Body of pancreas (tissue), 4 donors: ENCODE measurements around the gene PDLIM7. TPM values are rescaled to one million over a fixed set of nuclear protein-coding genes. Genes with fewer than 3 reads are reported as not detected.

Experiments
- ATAC-seq: fragments of 150-250 bp; one replicate; pipeline ENCODE4 v1.9.1; 2016
- DNase-seq, 4 donors: peaks; one replicate each; pipeline ENCODE4 v3.0.0-alpha.2; 2019
- H3K27ac ChIP-seq, 4 donors: fragments of 200-600 bp; sonication (generic); 1 replicate in 3 of 4; 2 replicates in 1 of 4; pipeline versions ENCODE4 v1.5.1 to v1.6.1; 2016 to 2019; ENCODE audit warnings: mild to moderate bottlenecking in 1 of 4, mixed read lengths in 1 of 4, moderate library complexity in 1 of 4
- H3K27me3 ChIP-seq, 2 donors: fragments of 200-600 bp; sonication (generic); one replicate each; pipeline ENCODE4 v1.6.0; 2016; ENCODE audit warnings: mild to moderate bottlenecking in 1 of 2
- H3K36me3 ChIP-seq, 2 donors: fragments of 200-600 bp; sonication (generic); replicated peaks in 1 of 2; 2 replicates each; pipeline ENCODE4 v1.5.1; 2016; ENCODE audit warnings: low read depth in 2 of 2; ENCODE audit not compliant: insufficient read depth in 1 of 2
- H3K4me1 ChIP-seq: fragments of 200-600 bp; sonication (generic); one replicate; pipeline ENCODE4 v1.6.0; 2016
- H3K4me3 ChIP-seq, 2 donors: fragments of 200-600 bp; sonication (generic); 1 replicate in 1 of 2; 2 replicates in 1 of 2; pipeline ENCODE4 v1.5.1; 2016 to 2019
- H3K9me3 ChIP-seq, 3 donors: fragments of 200-600 bp; sonication (generic); 1 replicate in 2 of 3; 2 replicates in 1 of 3; pipeline ENCODE4 v1.5.1; 2016
- CTCF ChIP-seq, 7 experiments: fragments of 450-650 bp in 4 of 7; fragments of 200-600 bp in 3 of 7; sonication (generic) in 3 of 7; IDR thresholded peaks; one replicate each; pipeline ENCODE4 v1.5.1; 2016 to 2019; ENCODE audit warnings: antibody characterized with exemption in 7 of 7
- POLR2A ChIP-seq, 3 donors: fragments of 450-650 bp; IDR thresholded peaks; one replicate each; pipeline ENCODE4 v1.6.1; 2016; ENCODE audit warnings: antibody characterized with exemption in 3 of 3, mild to moderate bottlenecking in 2 of 3
- WGBS, 2 donors: methylation state at CpG; one replicate each; pipeline ENCODE4 v1.1.5; 2017; 5-methylcytosine and 5-hydroxymethylcytosine counted together
- intact Hi-C: fragments of 100-400 bp; cut with DNase I; formaldehyde crosslinking; loops from one replicate; pipeline ENCODE4 v1.15.1; 2023
- total RNA-seq, 2 donors: library from RNA; depleted of rRNA; stranded (reverse); fragments of >200 nt; gene quantifications; one replicate each; pipeline ENCODE4 v1.1.0, GENCODE V29; 2016

PDLIM7 gene
- total RNA-seq, 2 donors from 2014 or later: 7.3 to 15.8 TPM

- TF ChIP-seq POLR2A (IDR thresholded peaks at IDR 0.05) (no peak), CTCF (IDR thresholded peaks at IDR 0.05) (no peak)
- H3K4me1 ChIP-seq: peaks cover 12% of the 10 kb centered on the region
- H3K27me3 ChIP-seq: no peaks in the 10 kb centered on the region
- no peak overlapping the region for H3K27ac ChIP-seq
- intact Hi-C loops: no loop called here
- 94 to 98% methylated on average over 20 to 31 of the region's 31 CpGs for WGBS, 2 donors
- no peaks in the 10 kb centered on the region for H3K9me3 ChIP-seq
- H3K4me3 ChIP-seq: no peak overlapping the region
- DNase-seq: no peak
- no peaks in the 10 kb centered on the region for H3K36me3 ChIP-seq
- no peak for ATAC-seq
Measured at GRCh38 chr5:177467436-177467835, 30.0 kb downstream of the PDLIM7 start.

- Histone ChIP-seq H3K4me1 (peaks cover 6% of the 10 kb centered on the region), H3K9me3 (no peaks in the 10 kb centered on the region), H3K27me3 (no peaks in the 10 kb centered on the region), H3K36me3 (no peaks in the 10 kb centered on the region), H3K27ac (no peak overlapping the region), H3K4me3 (no peak overlapping the region)
- DNase-seq: no peak
- intact Hi-C loops: no loop called here
- TF ChIP-seq POLR2A (IDR thresholded peaks at IDR 0.05) (no peak), CTCF (IDR thresholded peaks at IDR 0.05) (no peak)
- ATAC-seq: no peak
- WGBS, 2 donors: 94 to 95% methylated on average over 24 to 25 of the region's 25 CpGs
Measured at GRCh38 chr5:177466861-177467260, 30.5 kb downstream of the PDLIM7 start.

- H3K36me3 ChIP-seq: no peaks in the 10 kb centered on the region
- no peak overlapping the region for H3K4me3 ChIP-seq
- no peaks in the 10 kb centered on the region for H3K27me3 ChIP-seq
- TF ChIP-seq POLR2A (IDR thresholded peaks at IDR 0.05): no peak
- TF ChIP-seq CTCF (IDR thresholded peaks at IDR 0.05): no peak
- H3K4me1 ChIP-seq: no peaks in the 10 kb centered on the region
- no peak overlapping the region for H3K27ac ChIP-seq
- intact Hi-C loops: no loop called here
- ATAC-seq: no peak
- no peak for DNase-seq
- WGBS, 2 donors: 89 to 91% methylated on average over 11 of the region's 11 CpGs
- no peaks in the 10 kb centered on the region for H3K9me3 ChIP-seq
Measured at GRCh38 chr5:177465044-177465443, 32.4 kb downstream of the PDLIM7 start.

- ATAC-seq (no peak), DNase-seq (no peak)
- WGBS, 2 donors: 73 to 84% methylated on average over 22 to 26 of the region's 27 CpGs
- no peaks in the 10 kb centered on the region for H3K27me3 ChIP-seq
- H3K9me3 ChIP-seq: no peaks in the 10 kb centered on the region
- TF ChIP-seq CTCF (IDR thresholded peaks at IDR 0.05) (no peak), POLR2A (IDR thresholded peaks at IDR 0.05) (no peak)
- no peaks in the 10 kb centered on the region for H3K36me3 ChIP-seq
- no peak overlapping the region for H3K4me3 ChIP-seq
- H3K4me1 ChIP-seq: no peaks in the 10 kb centered on the region
- no peak overlapping the region for H3K27ac ChIP-seq
- intact Hi-C loops: no loop called here
Measured at GRCh38 chr5:177462021-177462670, 35.3 kb downstream of the PDLIM7 start.
